ENCODE measurements around the gene DISP3. TPM values are rescaled to one million over a fixed set of nuclear protein-coding genes. Genes with fewer than 3 reads are reported as not detected.

The DISP3 gene
- total RNA-seq, 1 donor: under 0.01 TPM

DNA sequence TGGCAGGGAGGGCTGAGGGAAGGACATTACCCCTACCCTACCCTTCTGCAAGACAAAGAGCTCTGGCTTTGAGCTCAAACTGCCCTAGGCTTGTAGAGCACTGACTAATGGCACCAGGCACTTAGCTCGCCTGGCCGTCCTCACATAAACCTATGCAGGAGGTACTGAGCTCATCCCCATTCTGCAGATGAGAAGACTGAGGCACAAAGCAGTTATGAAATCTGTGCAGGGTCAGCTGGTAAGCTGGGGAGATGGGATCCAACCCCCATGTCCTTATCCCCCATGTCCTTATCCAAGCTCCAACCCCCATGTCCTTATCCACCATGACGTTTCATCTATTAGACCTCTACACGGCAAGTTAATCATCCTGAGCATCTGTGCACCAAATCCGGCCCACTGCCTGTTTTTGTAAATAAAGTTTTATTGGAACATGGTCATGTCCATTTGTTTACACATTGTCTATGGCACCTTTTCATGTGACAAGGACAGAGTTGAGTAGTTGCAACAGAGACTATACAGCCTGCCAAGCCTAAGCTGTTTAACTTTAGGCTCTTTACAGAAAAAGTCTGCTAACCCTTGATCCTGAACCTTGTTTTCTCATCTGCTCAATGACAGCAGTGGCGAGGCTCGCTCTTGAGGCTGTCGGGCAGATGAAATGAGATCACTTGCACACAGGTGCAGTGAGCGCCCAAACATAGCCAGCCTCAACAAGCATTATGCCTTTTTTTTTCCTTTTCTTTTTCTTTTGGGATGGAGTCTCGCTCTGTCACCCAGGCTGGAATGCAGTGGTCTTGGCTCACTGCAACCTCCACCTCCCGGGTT is 88.5 kb downstream of the DISP3 start:
- H3K79me2 ChIP-seq (ENCODE audit: insufficient read depth, low read length): no peaks in the 10 kb centered on the region
- no peak overlapping the region for H3K4me2 ChIP-seq (ENCODE audit: insufficient read depth, low read length)
- H3K9me3 ChIP-seq (ENCODE audit: low read depth, low read length): no peaks in the 10 kb centered on the region
- H3K4me3 ChIP-seq (ENCODE audit: insufficient read depth, low read length): no peak overlapping the region
- H4K20me1 ChIP-seq (ENCODE audit: insufficient read depth, low read length): no peaks in the 10 kb centered on the region
- no peak overlapping the region for H3K27ac ChIP-seq (ENCODE audit: low read depth, low read length)
- no peaks in the 10 kb centered on the region for H3K36me3 ChIP-seq (ENCODE audit: insufficient read depth, low read length)
- DNase-seq (ENCODE audit: insufficient read length, low spot score, missing footprints): no peak
- no peaks in the 10 kb centered on the region for H3K4me1 ChIP-seq (ENCODE audit: insufficient read depth, low read length)
- peaks cover 26% of the 10 kb centered on the region for H3K27me3 ChIP-seq (ENCODE audit: insufficient read depth, low read length)
- H2AFZ ChIP-seq (ENCODE audit: low read length): no peak overlapping the region
- TF ChIP-seq, protein P1, sequence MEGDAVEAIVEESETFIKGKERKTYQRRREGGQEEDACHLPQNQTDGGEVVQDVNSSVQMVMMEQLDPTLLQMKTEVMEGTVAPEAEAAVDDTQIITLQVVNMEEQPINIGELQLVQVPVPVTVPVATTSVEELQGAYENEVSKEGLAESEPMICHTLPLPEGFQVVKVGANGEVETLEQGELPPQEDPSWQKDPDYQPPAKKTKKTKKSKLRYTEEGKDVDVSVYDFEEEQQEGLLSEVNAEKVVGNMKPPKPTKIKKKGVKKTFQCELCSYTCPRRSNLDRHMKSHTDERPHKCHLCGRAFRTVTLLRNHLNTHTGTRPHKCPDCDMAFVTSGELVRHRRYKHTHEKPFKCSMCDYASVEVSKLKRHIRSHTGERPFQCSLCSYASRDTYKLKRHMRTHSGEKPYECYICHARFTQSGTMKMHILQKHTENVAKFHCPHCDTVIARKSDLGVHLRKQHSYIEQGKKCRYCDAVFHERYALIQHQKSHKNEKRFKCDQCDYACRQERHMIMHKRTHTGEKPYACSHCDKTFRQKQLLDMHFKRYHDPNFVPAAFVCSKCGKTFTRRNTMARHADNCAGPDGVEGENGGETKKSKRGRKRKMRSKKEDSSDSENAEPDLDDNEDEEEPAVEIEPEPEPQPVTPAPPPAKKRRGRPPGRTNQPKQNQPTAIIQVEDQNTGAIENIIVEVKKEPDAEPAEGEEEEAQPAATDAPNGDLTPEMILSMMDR (IDR thresholded peaks at IDR 0.05; ENCODE audit: extremely low read depth, low read depth, low read length): no peak

GRCh38 chr1:11568687-11569086 is 89.7 kb downstream of the DISP3 start:
- Histone ChIP-seq H3K79me2 (ENCODE audit: insufficient read depth, low read length) (no peaks in the 10 kb centered on the region), H3K36me3 (ENCODE audit: insufficient read depth, low read length) (no peaks in the 10 kb centered on the region), H3K27ac (ENCODE audit: low read depth, low read length) (no peak overlapping the region), H2AFZ (ENCODE audit: low read length) (no peak overlapping the region), H4K20me1 (ENCODE audit: insufficient read depth, low read length) (no peaks in the 10 kb centered on the region), H3K4me2 (ENCODE audit: insufficient read depth, low read length) (no peak overlapping the region), H3K4me3 (ENCODE audit: insufficient read depth, low read length) (no peak overlapping the region), H3K4me1 (ENCODE audit: insufficient read depth, low read length) (no peaks in the 10 kb centered on the region), H3K27me3 (ENCODE audit: insufficient read depth, low read length) (peaks cover 25% of the 10 kb centered on the region), H3K9me3 (ENCODE audit: low read depth, low read length) (no peaks in the 10 kb centered on the region)
- peak; percentile 89 for DNase-seq (ENCODE audit: insufficient read length, low spot score, missing footprints)
- TF ChIP-seq, protein P1 (IDR thresholded peaks at IDR 0.05; ENCODE audit: extremely low read depth, low read depth, low read length): no peak

DNA sequence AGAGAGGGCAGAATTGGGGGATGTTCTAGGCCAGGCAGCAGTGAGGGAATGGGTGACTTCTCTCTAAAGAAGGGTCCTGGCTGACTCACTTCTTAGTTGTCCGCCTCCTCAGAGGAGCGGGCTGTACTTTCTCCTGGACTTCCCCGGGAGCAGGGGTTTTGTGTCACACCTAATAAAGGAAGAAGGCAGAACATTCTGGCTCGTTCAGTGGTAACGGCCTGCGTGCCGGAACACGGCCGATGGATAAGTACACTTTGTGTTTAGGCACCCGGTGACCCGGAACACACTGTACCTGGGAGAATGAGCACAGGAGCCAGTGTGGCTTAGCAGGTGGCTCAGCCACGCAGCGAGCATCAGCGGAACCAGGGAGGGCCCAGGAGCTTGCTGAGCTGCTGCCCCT is 90.6 kb downstream of the DISP3 start:
- Histone ChIP-seq H4K20me1 (ENCODE audit: insufficient read depth, low read length) (no peaks in the 10 kb centered on the region), H3K27ac (ENCODE audit: low read depth, low read length) (no peak overlapping the region), H3K27me3 (ENCODE audit: insufficient read depth, low read length) (peaks cover 25% of the 10 kb centered on the region), H2AFZ (ENCODE audit: low read length) (no peak overlapping the region), H3K4me1 (ENCODE audit: insufficient read depth, low read length) (no peaks in the 10 kb centered on the region), H3K4me3 (ENCODE audit: insufficient read depth, low read length) (no peak overlapping the region), H3K9me3 (ENCODE audit: low read depth, low read length) (no peaks in the 10 kb centered on the region), H3K36me3 (ENCODE audit: insufficient read depth, low read length) (no peaks in the 10 kb centered on the region), H3K4me2 (ENCODE audit: insufficient read depth, low read length) (no peak overlapping the region), H3K79me2 (ENCODE audit: insufficient read depth, low read length) (no peaks in the 10 kb centered on the region)
- TF ChIP-seq, protein P1 (IDR thresholded peaks at IDR 0.05; ENCODE audit: extremely low read depth, low read depth, low read length): no peak
- peak; percentile 80 for DNase-seq (ENCODE audit: insufficient read length, low spot score, missing footprints)

GRCh38 chr1:11569954-11570353 is 91.0 kb downstream of the DISP3 start:
- Histone ChIP-seq H3K4me3 (ENCODE audit: insufficient read depth, low read length) (no peak overlapping the region), H3K4me1 (ENCODE audit: insufficient read depth, low read length) (no peaks in the 10 kb centered on the region), H3K36me3 (ENCODE audit: insufficient read depth, low read length) (no peaks in the 10 kb centered on the region), H3K79me2 (ENCODE audit: insufficient read depth, low read length) (no peaks in the 10 kb centered on the region), H3K27me3 (ENCODE audit: insufficient read depth, low read length) (peaks cover 25% of the 10 kb centered on the region), H3K4me2 (ENCODE audit: insufficient read depth, low read length) (no peak overlapping the region), H3K9me3 (ENCODE audit: low read depth, low read length) (no peaks in the 10 kb centered on the region), H3K27ac (ENCODE audit: low read depth, low read length) (no peak overlapping the region), H2AFZ (ENCODE audit: low read length) (no peak overlapping the region), H4K20me1 (ENCODE audit: insufficient read depth, low read length) (no peaks in the 10 kb centered on the region)
- TF ChIP-seq, protein P1 (IDR thresholded peaks at IDR 0.05; ENCODE audit: extremely low read depth, low read depth, low read length): no peak
- DNase-seq (ENCODE audit: insufficient read length, low spot score, missing footprints): peak; percentile 58
